ENCODE data around the gene TM9SF2.

Gene TM9SF2

GRCh38 chr13:99580500-99581268 lies 79.4 kb downstream of the TM9SF2 start (continued):
- TF ChIP-seq, protein P1, sequence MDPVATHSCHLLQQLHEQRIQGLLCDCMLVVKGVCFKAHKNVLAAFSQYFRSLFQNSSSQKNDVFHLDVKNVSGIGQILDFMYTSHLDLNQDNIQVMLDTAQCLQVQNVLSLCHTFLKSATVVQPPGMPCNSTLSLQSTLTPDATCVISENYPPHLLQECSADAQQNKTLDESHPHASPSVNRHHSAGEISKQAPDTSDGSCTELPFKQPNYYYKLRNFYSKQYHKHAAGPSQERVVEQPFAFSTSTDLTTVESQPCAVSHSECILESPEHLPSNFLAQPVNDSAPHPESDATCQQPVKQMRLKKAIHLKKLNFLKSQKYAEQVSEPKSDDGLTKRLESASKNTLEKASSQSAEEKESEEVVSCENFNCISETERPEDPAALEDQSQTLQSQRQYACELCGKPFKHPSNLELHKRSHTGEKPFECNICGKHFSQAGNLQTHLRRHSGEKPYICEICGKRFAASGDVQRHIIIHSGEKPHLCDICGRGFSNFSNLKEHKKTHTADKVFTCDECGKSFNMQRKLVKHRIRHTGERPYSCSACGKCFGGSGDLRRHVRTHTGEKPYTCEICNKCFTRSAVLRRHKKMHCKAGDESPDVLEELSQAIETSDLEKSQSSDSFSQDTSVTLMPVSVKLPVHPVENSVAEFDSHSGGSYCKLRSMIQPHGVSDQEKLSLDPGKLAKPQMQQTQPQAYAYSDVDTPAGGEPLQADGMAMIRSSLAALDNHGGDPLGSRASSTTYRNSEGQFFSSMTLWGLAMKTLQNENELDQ (tag by site-specific recombination; IDR thresholded peaks at IDR 0.05; ENCODE audit: low read depth): no peak
- TF ChIP-seq ZNF274 (IDR thresholded peaks at IDR 0.05; ENCODE audit: low read length) (no peak), ZNF274 (tag by site-specific recombination; IDR thresholded peaks at IDR 0.05; ENCODE audit: borderline replicate concordance) (no peak), ZNF148 (tag by site-specific recombination; IDR thresholded peaks at IDR 0.05; ENCODE audit: borderline replicate concordance) (no peak), ZNF266 (tag by site-specific recombination; IDR thresholded peaks at IDR 0.05; ENCODE audit: low read depth) (no peak), AEBP2 (tag by site-specific recombination; IDR thresholded peaks at IDR 0.05; ENCODE audit: borderline replicate concordance) (no peak), ZNF202 (tag by site-specific recombination; IDR thresholded peaks at IDR 0.05; ENCODE audit: borderline replicate concordance) (peak; percentile 30; the same call in 1 of the 2 replicates), ZSCAN18 (tag by site-specific recombination; IDR thresholded peaks at IDR 0.05) (no peak), ZSCAN30 (tag by site-specific recombination; IDR thresholded peaks at IDR 0.05) (no peak), ZNF433 (tag by site-specific recombination; IDR thresholded peaks at IDR 0.05; ENCODE audit: low read depth) (0 out of 2 replicates have a peak, but pooled peaks have one; percentile 44), ZNF488 (tag by site-specific recombination; IDR thresholded peaks at IDR 0.05) (no peak), EGR2 (tag by site-specific recombination; IDR thresholded peaks at IDR 0.05; ENCODE audit: low read depth) (no peak), PRDM2 (tag by site-specific recombination; IDR thresholded peaks at IDR 0.05; ENCODE audit: borderline replicate concordance) (no peak), ZNF121 (tag by site-specific recombination; IDR thresholded peaks at IDR 0.05) (no peak), ZBTB8A (tag by site-specific recombination; IDR thresholded peaks at IDR 0.05) (peak; percentile 55), GLIS1 (tag by site-specific recombination; IDR thresholded peaks at IDR 0.05) (no peak)
- TF ChIP-seq, protein P2, sequence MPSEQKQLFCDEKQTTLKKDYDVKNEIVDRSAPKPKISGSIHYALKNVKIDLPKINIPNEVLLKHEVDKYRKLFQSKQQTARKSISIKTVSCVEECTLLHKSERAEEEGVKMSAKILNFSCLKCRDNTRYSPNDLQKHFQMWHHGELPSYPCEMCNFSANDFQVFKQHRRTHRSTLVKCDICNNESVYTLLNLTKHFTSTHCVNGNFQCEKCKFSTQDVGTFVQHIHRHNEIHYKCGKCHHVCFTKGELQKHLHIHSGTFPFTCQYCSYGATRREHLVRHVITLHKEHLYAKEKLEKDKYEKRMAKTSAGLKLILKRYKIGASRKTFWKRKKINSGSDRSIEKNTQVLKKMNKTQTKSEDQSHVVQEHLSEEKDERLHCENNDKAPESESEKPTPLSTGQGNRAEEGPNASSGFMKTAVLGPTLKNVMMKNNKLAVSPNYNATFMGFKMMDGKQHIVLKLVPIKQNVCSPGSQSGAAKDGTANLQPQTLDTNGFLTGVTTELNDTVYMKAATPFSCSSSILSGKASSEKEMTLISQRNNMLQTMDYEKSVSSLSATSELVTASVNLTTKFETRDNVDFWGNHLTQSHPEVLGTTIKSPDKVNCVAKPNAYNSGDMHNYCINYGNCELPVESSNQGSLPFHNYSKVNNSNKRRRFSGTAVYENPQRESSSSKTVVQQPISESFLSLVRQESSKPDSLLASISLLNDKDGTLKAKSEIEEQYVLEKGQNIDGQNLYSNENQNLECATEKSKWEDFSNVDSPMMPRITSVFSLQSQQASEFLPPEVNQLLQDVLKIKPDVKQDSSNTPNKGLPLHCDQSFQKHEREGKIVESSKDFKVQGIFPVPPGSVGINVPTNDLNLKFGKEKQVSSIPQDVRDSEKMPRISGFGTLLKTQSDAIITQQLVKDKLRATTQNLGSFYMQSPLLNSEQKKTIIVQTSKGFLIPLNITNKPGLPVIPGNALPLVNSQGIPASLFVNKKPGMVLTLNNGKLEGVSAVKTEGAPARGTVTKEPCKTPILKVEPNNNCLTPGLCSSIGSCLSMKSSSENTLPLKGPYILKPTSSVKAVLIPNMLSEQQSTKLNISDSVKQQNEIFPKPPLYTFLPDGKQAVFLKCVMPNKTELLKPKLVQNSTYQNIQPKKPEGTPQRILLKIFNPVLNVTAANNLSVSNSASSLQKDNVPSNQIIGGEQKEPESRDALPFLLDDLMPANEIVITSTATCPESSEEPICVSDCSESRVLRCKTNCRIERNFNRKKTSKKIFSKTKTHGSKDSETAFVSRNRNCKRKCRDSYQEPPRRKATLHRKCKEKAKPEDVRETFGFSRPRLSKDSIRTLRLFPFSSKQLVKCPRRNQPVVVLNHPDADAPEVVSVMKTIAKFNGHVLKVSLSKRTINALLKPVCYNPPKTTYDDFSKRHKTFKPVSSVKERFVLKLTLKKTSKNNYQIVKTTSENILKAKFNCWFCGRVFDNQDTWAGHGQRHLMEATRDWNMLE (tag by site-specific recombination; conservative IDR thresholded peaks at IDR 0.05; ENCODE audit: low read depth): peak; percentile 79
